ENCODE measurements around the gene IGFBP4.

IGFBP4 gene

GRCh38 chr17:40432864-40433528 is 10.3 kb upstream of the IGFBP4 start:
- no peak for DNase-seq

GRCh38 chr17:40433551-40434415 is 9.5 kb upstream of the IGFBP4 start:
- peak; percentile 48 to 52 for DNase-seq

- DNase-seq, result no peak
Observed at GRCh38 chr17:40436636-40437035, 6.6 kb upstream of the IGFBP4 start.

GRCh38 chr17:40437095-40437732 is 6.0 kb upstream of the IGFBP4 start:
- no peak for DNase-seq

- DNase-seq, result no peak
Observed at GRCh38 chr17:40440166-40440565, 3.1 kb upstream of the IGFBP4 start.

DNA sequence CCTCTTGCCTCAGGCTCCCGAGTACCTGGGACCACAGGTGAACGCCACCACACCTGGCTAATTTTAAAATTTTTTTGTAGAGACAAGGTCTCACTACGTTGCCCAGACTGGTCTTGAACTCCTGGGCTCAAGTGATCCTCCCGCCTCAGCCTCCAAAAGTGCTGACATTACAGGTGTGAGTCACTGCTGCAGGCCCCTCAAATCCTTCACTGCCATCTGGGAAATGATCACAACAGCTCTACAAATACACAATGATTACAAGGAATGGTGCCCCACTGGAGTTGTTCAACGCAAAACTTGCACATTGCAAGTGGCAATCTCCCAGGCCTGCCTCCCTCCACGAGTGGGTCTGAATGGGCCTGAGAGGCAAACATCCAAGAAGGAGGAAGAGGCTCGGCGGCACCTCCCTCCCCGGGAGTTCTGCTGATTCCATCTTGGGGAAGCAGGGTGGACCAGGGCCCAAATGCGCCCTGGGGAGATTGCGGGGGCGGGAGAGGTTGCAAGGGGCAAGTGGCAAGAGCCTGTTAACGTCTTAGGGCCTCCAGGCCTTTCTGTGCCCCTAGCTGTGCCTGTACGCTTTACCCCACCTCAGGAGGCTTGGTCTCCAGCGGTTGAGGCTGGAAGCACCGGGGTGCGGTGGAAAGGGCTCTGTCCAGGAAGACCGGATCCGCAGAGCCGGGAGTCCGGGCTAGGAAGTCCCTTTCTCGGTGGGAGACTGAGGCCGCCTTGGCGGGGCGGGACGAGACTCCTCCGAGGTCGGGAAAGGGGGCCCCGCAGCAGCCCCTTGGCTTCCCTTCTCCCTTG is 656 bp upstream of the IGFBP4 start:
- DNase-seq, result peak in 1 of 2 experiments; percentile 30

DNA sequence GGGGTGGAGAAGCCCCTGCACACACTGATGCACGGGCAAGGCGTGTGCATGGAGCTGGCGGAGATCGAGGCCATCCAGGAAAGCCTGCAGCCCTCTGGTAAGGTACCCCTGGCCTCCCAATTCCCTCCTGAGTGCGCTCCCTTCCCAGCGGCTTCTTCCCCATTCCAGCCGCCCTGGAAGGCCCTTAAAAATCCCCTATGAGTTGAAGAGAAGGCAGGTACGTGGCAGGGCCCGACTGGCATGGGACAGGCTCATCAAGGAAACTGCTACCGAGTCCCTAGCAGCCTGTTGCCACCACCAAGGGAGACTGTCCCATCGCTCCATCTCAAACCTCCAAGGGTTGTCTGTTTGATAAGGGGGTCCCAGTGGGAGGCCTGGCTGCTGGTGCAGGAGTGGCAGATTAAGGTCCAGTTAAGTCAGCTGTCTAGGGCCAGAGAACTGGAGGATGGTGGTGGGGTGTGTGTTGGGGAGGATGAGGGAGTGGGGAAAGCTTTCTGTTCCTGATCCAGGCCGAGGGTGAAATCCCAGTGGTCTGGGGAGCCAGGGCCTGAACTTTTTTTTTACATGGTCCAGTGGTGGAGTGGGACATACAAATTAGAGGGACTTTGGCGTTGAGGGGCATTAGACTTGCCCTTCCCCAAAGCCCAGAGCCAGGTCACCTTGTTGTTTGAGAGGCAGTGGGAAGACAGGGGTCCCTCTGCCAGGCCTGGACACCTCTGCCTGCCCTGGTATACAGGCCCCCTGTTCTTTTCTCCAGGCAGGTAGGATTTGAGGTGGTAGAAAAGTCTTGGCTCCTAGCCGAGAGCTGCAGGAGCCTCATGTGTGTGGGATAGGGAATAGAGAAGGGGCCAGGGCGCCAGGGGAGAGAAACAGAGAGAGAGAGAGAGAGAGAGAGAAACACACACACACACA is 994 bp downstream of the IGFBP4 start:
- peak; percentile 57 to 62 for DNase-seq

DNA sequence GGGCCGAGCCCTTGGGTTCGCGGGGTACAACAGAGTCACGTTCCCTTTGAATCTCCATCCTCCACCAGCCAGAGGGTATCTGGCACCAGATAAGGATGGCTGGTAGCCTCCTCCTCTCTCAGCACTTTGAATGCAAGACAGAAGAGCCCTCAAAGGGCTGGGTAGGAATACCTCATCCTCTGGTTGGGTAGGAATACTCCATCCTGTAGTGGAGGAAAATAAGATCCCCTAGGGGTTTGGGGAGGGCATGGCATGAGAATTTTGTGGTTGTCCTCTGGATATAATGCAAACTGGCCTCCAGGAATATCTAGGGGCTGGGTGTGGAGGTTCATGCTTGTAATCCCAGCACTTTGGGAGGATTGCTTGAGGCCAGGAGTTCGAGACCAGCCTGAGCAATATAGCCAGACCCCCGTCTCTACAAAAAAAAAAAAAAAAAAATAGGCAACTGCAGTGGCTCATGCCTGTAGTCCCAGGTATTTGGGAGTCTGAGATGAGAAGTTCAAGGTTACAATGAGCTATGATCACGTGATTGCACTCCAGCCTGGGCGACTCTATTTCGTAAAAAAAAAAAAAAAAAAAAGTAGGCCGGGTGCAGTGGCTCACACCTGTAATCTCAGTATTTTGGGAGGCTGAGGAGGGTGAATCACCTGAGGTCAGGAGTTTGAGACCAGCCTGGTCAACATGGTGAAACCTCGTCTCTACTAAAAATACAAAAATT is 2.7 kb downstream of the IGFBP4 start:
- DNase-seq, result no peak

DNA sequence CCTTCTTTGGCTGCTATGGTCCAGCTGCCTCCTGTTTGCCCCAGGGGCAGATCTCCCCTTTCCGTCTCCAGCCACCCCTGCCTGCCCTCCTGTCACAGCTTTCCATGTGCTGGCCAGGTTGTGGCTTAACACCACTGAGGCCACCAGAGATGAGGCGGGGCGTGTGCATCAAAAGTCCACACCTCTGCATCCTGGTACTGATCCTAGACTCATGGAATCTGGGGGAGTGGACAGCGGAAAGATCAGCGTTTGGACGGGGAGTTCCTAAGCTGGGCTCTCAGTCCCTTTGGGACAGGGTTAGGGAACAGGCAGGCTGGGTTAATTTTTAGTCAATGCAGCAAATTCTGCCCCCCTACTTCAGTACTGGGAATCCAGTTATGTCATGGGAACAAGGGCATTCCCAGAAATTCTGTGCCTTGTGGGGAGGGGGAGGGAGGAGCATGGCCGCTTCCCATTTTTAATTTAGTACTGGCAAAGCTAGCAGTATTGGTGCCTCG is 3.9 kb downstream of the IGFBP4 start:
- no peak for DNase-seq

- no peak for DNase-seq
Observed at GRCh38 chr17:40447806-40448205, 4.6 kb downstream of the IGFBP4 start.

GRCh38 chr17:40448213-40448638 is 5.0 kb downstream of the IGFBP4 start:
- DNase-seq, result no peak

DNA sequence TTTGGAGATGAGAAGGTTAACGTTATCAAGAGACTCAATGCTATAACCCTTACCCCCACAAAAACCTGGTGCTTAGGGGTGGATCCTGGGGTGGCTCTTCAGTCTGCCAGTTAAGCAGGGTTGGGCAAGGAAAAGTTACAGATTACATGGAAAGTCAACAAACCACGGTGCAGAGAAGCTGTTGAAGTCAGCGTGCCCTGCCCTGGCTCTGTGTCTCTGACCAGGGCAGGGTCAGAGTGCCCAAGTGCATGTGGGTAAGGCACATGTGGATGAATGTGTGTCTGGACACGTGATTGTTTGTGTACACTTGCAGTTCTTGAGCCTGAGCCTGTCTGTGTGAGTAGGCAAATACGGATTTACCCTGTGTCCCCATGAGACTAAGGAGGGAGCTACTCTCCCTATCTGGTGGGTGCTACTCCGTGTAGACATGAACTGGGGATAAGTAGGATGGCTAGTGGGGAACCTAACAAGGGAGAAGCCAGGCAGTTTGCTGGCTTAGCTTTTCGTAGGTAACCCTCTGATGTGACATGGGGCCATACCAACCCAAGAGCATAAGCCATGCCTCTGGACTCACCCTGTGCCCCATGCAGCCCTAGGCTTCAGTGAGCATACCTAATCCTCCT is 5.5 kb downstream of the IGFBP4 start:
- DNase-seq, result no peak

DNA sequence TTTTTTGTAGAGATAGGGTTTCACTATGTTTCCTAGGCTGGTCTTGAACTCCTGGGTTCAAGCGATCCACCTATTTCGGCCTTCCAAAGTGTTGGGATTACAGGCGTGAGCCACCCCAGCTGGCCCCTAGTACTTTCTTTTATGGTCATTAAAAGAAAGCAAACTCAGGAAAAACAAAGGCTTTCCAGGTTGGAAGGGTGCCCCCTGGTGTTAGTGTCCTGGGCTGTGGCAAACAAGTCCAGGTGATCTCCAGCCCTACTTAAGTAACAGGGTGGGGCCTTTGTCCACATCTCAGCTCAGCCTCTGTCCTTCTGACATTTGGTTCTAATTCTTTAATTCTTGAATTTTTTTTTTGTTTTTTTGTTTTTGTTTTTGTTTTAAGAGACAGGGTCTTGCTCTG is 6.9 kb downstream of the IGFBP4 start:
- peak; percentile 64 to 66 for DNase-seq

DNA sequence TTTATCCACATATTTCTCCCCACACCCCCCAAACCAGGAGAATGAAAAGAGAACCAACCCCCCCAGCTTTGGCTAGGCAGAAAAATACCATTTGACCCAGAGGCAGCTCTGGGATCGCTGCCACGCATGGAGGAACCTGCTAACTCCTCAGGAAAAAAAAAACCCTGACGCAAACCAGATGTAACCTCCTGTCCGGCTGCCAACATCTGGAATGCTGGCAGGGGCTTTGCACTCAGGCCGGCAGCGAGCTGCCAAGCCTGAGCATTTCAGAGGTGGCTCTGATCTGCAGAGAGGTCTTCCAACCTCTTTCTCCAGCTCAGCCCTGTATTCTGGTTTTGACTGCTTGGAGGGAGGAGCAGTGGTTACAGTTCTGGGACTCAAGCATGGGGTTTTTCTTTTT is 8.2 kb downstream of the IGFBP4 start:
- no peak for DNase-seq

GRCh38 chr17:40452216-40452787 is 9.1 kb downstream of the IGFBP4 start:
- DNase-seq, result no peak

GRCh38 chr17:40452921-40453378 is 9.7 kb downstream of the IGFBP4 start:
- no peak for DNase-seq

- no peak for DNase-seq
Observed at GRCh38 chr17:40453881-40454612, 10.8 kb downstream of the IGFBP4 start.

GRCh38 chr17:40454613-40454995 is 11.4 kb downstream of the IGFBP4 start:
- DNase-seq, result no peak

GRCh38 chr17:40456396-40456951 is 13.2 kb downstream of the IGFBP4 start:
- DNase-seq, result no peak

All from activated T-cell treated with anti-CD3 and anti-CD28 coated beads, Interleukin-2, amount 50 U/mL, for 48 hours (primary cell).